Mesenchymal stem cell (in vitro differentiated cells and primary cell): ENCODE measurements around the gene CYP39A1.
A peak's percentile ranks its signal among the peaks of the same experiment; 100 is the strongest.

Experiments
- DNase-seq: peaks from one replicate; pipeline ENCODE4 v3.0.0-alpha.2; 2013
- H2AFZ ChIP-seq: one replicate; pipeline ENCODE4 v1.6.1; 2013; ENCODE audit warnings: low read depth, mild to moderate bottlenecking, control low read depth, inconsistent platforms, low read length, moderate library complexity
- H2AK5ac ChIP-seq: 2 replicates; pipeline ENCODE4 v1.6.1; 2013; ENCODE audit warnings: low read length, moderate library complexity, mild to moderate bottlenecking, inconsistent platforms; ENCODE audit not compliant: severe bottlenecking
- H2BK120ac ChIP-seq: one replicate; pipeline ENCODE4 v1.6.1; 2013; ENCODE audit warnings: low read depth, mild to moderate bottlenecking, inconsistent platforms, low read length, moderate library complexity
- H2BK12ac ChIP-seq, 2 experiments: one replicate each; pipeline ENCODE4 v1.6.1; 2013; ENCODE audit warnings: inconsistent platforms in 2 of 2, low read length in 2 of 2, mild to moderate bottlenecking in 2 of 2, moderate library complexity in 2 of 2, control low read depth in 1 of 2
- H2BK15ac ChIP-seq: one replicate; pipeline ENCODE4 v1.6.1; 2013; ENCODE audit warnings: mild to moderate bottlenecking, low read depth, inconsistent platforms; ENCODE audit not compliant: poor library complexity, severe bottlenecking
- H2BK5ac ChIP-seq: 2 replicates; pipeline ENCODE4 v1.6.1; 2013; ENCODE audit warnings: low read depth, mild to moderate bottlenecking, low read length, control low read depth, inconsistent platforms; ENCODE audit not compliant: poor library complexity, severe bottlenecking
- H3K14ac ChIP-seq, 2 experiments: one replicate each; pipeline ENCODE4 v1.6.1; 2013; ENCODE audit warnings: inconsistent platforms in 2 of 2, low read length in 2 of 2, control low read depth in 1 of 2, mild to moderate bottlenecking in 1 of 2, moderate library complexity in 1 of 2
- H3K18ac ChIP-seq, 2 experiments: one replicate each; pipeline ENCODE4 v1.6.1; 2013; ENCODE audit warnings: inconsistent platforms in 2 of 2, low read length in 2 of 2, control low read depth in 1 of 2, low read depth in 1 of 2, mild to moderate bottlenecking in 1 of 2
- H3K23ac ChIP-seq, 2 experiments: one replicate each; pipeline ENCODE4 v1.6.1; 2013; ENCODE audit warnings: inconsistent platforms in 2 of 2, low read length in 2 of 2, mild to moderate bottlenecking in 2 of 2, moderate library complexity in 2 of 2, control low read depth in 1 of 2
- H3K27ac ChIP-seq: 2 replicates; pipeline ENCODE4 v1.5.1; 2013; ENCODE audit warnings: mild to moderate bottlenecking, moderate library complexity, low read length, control low read depth, inconsistent platforms; ENCODE audit not compliant: poor library complexity, severe bottlenecking
- H3K27me3 ChIP-seq, 2 experiments: 2 replicates each; pipeline versions ENCODE4 v1.6.1 to v1.7.0; 2013; ENCODE audit warnings: low read length in 2 of 2, mild to moderate bottlenecking in 2 of 2, moderate library complexity in 2 of 2, control low read depth in 1 of 2, inconsistent platforms in 1 of 2; ENCODE audit not compliant: control insufficient read depth in 1 of 2, insufficient read depth in 1 of 2
- H3K36me3 ChIP-seq, 2 experiments: 2 replicates each; pipeline versions ENCODE4 v1.6.1 to v1.7.0; 2013; ENCODE audit warnings: low read length in 2 of 2, control low read depth in 1 of 2, inconsistent platforms in 1 of 2, low read depth in 1 of 2, mild to moderate bottlenecking in 1 of 2; ENCODE audit not compliant: insufficient read depth in 2 of 2, control insufficient read depth in 1 of 2
- H3K4ac ChIP-seq, 2 experiments: one replicate each; pipeline ENCODE4 v1.6.1; 2013; ENCODE audit warnings: inconsistent platforms in 2 of 2, low read length in 2 of 2, mild to moderate bottlenecking in 2 of 2, moderate library complexity in 2 of 2, control low read depth in 1 of 2, low read depth in 1 of 2
- H3K4me1 ChIP-seq: 2 replicates; pipeline ENCODE4 v1.6.1; 2013; ENCODE audit warnings: low read depth, low read length, control low read depth; ENCODE audit not compliant: control insufficient read depth, insufficient read depth
- H3K4me2 ChIP-seq: 2 replicates; pipeline ENCODE4 v1.6.1; 2013; ENCODE audit warnings: low read length, mild to moderate bottlenecking, inconsistent platforms; ENCODE audit not compliant: poor library complexity, severe bottlenecking
- H3K4me3 ChIP-seq, 2 experiments: 2 replicates each; pipeline versions ENCODE4 v1.5.1 to v1.7.0; 2013; ENCODE audit warnings: low read length in 2 of 2, mild to moderate bottlenecking in 2 of 2, control low read depth in 1 of 2, low read depth in 1 of 2; ENCODE audit not compliant: insufficient read depth in 1 of 2
- H3K79me1 ChIP-seq: replicated peaks from 2 replicates; pipeline ENCODE4 v1.6.1; 2013; ENCODE audit warnings: mild to moderate bottlenecking, control low read depth, low read length, inconsistent platforms; ENCODE audit not compliant: poor library complexity, severe bottlenecking
- H3K9ac ChIP-seq: 2 replicates; pipeline ENCODE4 v1.7.0; 2013; ENCODE audit warnings: mild to moderate bottlenecking, low read length, moderate library complexity
- H3K9me3 ChIP-seq: 2 replicates; pipeline ENCODE4 v1.7.0; 2013; ENCODE audit warnings: mild to moderate bottlenecking, low read length; ENCODE audit not compliant: control insufficient read depth
- H4K8ac ChIP-seq: one replicate; pipeline ENCODE4 v1.6.1; 2013; ENCODE audit warnings: inconsistent platforms, mild to moderate bottlenecking, low read length, moderate library complexity
- H4K91ac ChIP-seq: one replicate; pipeline ENCODE4 v1.6.1; 2013; ENCODE audit warnings: mild to moderate bottlenecking, low read length, inconsistent platforms
- WGBS: methylation state at CpG from one replicate; pipeline ENCODE4 v1.1.7; 2013; ENCODE audit warnings: mixed read lengths; 5-methylcytosine and 5-hydroxymethylcytosine counted together

Gene CYP39A1

DNA sequence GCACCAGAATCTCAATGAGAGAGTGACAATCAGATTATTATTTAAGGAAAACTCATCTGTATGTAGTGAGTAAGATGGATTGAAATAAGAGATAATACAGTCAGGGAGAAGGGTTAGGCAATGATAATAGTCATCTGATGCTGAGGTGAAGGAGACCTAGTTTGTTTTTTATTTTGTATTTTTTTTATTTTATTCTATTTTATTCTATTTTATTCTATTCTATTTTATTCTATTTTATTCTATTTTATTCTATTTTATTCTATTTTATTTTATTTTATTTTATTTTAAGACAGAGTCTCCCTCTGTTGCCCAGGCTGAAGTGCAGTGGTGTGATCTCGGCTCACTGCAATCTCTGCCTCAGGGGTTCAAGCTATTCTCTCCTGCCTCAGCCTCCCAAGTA is 88.7 kb downstream of the CYP39A1 start:
- Histone ChIP-seq H3K9me3 (no peaks in the 10 kb centered on the region), H3K9ac (no peak overlapping the region), H3K79me1 (no peaks in the 10 kb centered on the region), H2BK120ac (no peak overlapping the region), H3K18ac (no peak overlapping the region), H2BK5ac (no peak overlapping the region), H3K4me1 (no peaks in the 10 kb centered on the region), H3K23ac (no peak overlapping the region), H3K4me3 (no peak overlapping the region), H2BK12ac (no peak overlapping the region), H3K36me3 (no peaks in the 10 kb centered on the region), H3K4me2 (no peak overlapping the region), H2BK15ac (no peak overlapping the region), H3K4ac (no peak overlapping the region), H4K91ac (no peak overlapping the region), H2AFZ (no peak overlapping the region), H3K27me3 (no peaks in the 10 kb centered on the region), H3K27ac (no peak overlapping the region), H2AK5ac (no peak overlapping the region), H4K8ac (no peak overlapping the region), H3K14ac (no peak overlapping the region)
- DNase-seq: no peak
- WGBS: 100% methylated on average over 1 of the region's 1 CpG

DNA sequence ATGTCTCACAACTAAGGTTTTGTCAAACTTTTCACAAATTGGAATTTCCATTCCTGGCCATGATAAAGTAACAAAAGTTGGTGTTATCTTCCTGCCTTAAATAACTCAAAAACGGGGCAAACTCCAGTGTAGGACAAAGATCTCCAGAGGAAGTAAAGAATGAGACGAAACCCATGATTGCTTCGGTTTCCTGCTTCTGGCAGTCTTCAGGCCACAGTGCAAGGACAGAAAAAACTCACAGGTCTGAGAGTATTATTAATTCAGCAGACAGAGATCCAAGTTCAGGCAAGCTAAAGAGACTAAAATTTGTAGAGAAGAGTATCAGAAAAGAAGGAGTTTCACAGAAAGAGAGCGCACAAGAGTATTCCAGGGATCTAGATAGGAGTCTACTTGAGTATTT is 96.6 kb downstream of the CYP39A1 start:
- H3K9ac ChIP-seq: no peak overlapping the region
- 60% methylated on average over 4 of the region's 4 CpGs for WGBS
- H2BK120ac ChIP-seq: no peak overlapping the region
- H3K14ac ChIP-seq: no peak overlapping the region
- H3K27ac ChIP-seq: no peak overlapping the region
- no peaks in the 10 kb centered on the region for H3K27me3 ChIP-seq
- no peak overlapping the region for H3K23ac ChIP-seq
- H2BK12ac ChIP-seq: no peak overlapping the region
- no peak overlapping the region for H3K4me2 ChIP-seq
- no peaks in the 10 kb centered on the region for H3K9me3 ChIP-seq
- no peak overlapping the region for H3K4me3 ChIP-seq
- no peaks in the 10 kb centered on the region for H3K4me1 ChIP-seq
- H3K4ac ChIP-seq: no peak overlapping the region
- no peak overlapping the region for H2AFZ ChIP-seq
- no peak overlapping the region for H2BK5ac ChIP-seq
- H3K18ac ChIP-seq: no peak overlapping the region
- H4K8ac ChIP-seq: no peak overlapping the region
- no peaks in the 10 kb centered on the region for H3K79me1 ChIP-seq
- H2AK5ac ChIP-seq: no peak overlapping the region
- no peak overlapping the region for H2BK15ac ChIP-seq
- H4K91ac ChIP-seq: no peak overlapping the region
- no peaks in the 10 kb centered on the region for H3K36me3 ChIP-seq
- DNase-seq: no peak

DNA sequence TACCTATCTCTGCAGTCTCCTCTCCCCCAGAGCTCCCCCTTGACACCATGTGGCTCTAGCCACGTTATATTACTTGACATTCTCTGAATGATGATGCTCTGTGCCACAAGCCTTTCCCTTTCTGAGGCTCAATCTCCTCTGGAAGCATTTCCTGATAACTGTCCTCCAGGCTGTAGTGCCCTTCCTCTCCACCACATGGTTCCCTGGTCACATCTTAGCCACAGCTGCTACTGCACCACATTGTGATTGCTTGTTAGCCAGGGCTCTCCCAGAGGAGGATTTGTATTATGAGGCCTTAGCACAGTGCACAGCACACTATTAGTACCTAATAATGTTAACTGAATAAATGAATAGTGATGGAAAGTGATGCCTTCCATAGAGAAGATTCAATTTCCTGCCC is 97.5 kb downstream of the CYP39A1 start:
- Histone ChIP-seq H3K9me3 (no peaks in the 10 kb centered on the region), H4K8ac (no peak overlapping the region), H3K4ac (no peak overlapping the region), H4K91ac (no peak overlapping the region), H3K79me1 (no peaks in the 10 kb centered on the region), H3K14ac (no peak overlapping the region), H3K36me3 (no peaks in the 10 kb centered on the region), H3K23ac (no peak overlapping the region), H3K4me2 (no peak overlapping the region), H3K9ac (no peak overlapping the region), H2BK5ac (no peak overlapping the region), H2BK15ac (no peak overlapping the region), H3K4me3 (no peak overlapping the region), H3K27me3 (no peaks in the 10 kb centered on the region), H3K18ac (no peak overlapping the region), H3K4me1 (no peaks in the 10 kb centered on the region), H2BK12ac (no peak overlapping the region), H3K27ac (no peak overlapping the region), H2AFZ (no peak overlapping the region), H2BK120ac (no peak overlapping the region), H2AK5ac (no peak overlapping the region)
- 26% methylated on average over 1 of the region's 1 CpG for WGBS
- DNase-seq: no peak

GRCh38 chr6:46549155-46549554 is 103.5 kb downstream of the CYP39A1 start:
- no peaks in the 10 kb centered on the region for H3K4me1 ChIP-seq
- no peak overlapping the region for H3K9ac ChIP-seq
- no peak overlapping the region for H4K91ac ChIP-seq
- H3K4me3 ChIP-seq: no peak overlapping the region
- H3K23ac ChIP-seq: no peak overlapping the region
- H2AK5ac ChIP-seq: no peak overlapping the region
- H2BK5ac ChIP-seq: no peak overlapping the region
- no peak overlapping the region for H3K27ac ChIP-seq
- no peak overlapping the region for H3K4ac ChIP-seq
- H3K4me2 ChIP-seq: no peak overlapping the region
- H3K27me3 ChIP-seq: no peaks in the 10 kb centered on the region
- no peaks in the 10 kb centered on the region for H3K36me3 ChIP-seq
- no peaks in the 10 kb centered on the region for H3K79me1 ChIP-seq
- H3K18ac ChIP-seq: no peak overlapping the region
- H2BK120ac ChIP-seq: no peak overlapping the region
- H3K9me3 ChIP-seq: peaks cover 5% of the 10 kb centered on the region
- H2BK12ac ChIP-seq: no peak overlapping the region
- DNase-seq: peak; percentile 12
- H2AFZ ChIP-seq: no peak overlapping the region
- H2BK15ac ChIP-seq: no peak overlapping the region
- no peak overlapping the region for H3K14ac ChIP-seq
- no peak overlapping the region for H4K8ac ChIP-seq
